ENCODE measurements around the gene ST7.
A peak's percentile ranks its signal among the peaks of the same experiment; 100 is the strongest.
"Not testable (repeated sequence)": the region's sequence is repeated elsewhere in the genome, so short reads cannot be mapped to it uniquely, and the experiment has no call there.

The ST7 gene

DNA sequence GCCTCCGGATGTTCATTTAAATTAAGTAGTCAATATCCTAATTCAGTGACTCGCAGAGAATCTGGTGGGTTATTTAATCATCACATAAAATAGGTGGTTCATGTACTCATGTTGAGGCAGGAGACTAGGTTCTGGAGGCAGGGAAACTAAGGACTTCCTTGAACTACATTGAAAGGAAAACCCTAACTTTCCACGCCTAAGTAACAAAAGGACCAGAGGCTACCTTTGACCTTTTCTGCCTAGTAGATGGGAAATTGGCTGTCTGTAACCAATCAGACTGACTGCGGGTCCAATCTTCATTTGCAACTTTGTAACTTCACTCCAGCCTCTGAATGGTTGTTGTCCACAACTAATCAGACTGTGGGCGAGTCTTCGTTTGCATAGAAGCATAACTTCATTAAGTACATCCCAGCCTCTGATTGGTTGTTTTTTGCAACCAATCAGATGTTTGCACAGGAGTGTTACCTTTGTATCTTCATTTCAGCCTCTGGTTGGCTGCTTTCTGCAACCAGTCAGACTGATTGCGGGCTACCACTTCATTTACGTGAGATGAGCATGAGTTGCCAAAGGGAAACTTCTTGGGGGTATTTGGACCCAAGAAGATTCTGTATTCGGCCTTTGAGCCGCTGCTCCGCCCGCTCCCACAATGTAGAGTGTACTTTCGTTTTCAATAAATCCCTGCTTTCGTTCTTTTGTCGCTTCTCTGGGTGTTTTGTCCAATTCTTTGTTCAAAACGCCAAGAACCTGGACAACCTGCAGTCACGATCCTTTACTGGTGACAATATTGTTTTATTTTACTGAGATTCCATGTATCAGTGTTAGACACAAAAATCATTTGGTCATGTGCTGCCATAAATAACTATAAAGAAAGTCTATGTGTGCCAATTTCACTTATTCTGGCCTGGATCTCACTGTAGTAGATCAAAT lies 1.7 kb upstream of the ST7 start:
- DNase-seq = no peak

DNA sequence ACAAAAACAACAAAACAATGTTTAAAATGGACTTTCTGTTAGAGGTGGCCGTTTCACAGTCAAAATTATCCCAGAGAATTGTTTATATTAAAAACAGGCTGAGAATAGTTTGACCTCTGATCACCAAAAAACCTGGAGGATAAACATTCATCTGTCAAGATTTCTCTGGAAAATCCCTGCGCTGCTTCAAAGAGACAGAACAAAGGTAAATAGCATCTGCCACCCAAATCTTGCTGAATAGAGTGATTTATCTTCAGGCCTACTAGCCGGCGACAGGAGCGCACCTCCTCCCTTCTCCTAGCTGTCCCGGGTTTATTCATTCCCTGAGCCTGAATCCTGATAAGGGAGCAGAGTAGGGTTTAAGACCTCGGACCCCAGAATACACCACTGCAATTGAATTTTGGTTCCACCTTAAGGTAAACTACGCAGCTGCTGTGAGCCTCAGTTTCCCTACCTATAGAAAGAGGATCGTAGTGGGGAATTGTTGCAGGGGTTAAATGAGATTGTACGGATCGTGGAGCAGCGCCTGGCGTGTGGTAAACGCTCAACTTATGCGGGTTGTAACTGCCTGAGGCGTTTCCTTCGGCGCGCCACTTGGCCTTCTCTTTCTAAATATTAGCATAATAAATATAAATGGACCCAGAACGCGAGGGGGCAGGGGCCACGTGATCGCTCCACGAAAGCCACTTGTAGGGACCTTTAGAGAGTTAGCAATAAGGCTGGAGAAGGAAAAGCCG lies 498 bp upstream of the ST7 start:
- DNase-seq = no peak

DNA sequence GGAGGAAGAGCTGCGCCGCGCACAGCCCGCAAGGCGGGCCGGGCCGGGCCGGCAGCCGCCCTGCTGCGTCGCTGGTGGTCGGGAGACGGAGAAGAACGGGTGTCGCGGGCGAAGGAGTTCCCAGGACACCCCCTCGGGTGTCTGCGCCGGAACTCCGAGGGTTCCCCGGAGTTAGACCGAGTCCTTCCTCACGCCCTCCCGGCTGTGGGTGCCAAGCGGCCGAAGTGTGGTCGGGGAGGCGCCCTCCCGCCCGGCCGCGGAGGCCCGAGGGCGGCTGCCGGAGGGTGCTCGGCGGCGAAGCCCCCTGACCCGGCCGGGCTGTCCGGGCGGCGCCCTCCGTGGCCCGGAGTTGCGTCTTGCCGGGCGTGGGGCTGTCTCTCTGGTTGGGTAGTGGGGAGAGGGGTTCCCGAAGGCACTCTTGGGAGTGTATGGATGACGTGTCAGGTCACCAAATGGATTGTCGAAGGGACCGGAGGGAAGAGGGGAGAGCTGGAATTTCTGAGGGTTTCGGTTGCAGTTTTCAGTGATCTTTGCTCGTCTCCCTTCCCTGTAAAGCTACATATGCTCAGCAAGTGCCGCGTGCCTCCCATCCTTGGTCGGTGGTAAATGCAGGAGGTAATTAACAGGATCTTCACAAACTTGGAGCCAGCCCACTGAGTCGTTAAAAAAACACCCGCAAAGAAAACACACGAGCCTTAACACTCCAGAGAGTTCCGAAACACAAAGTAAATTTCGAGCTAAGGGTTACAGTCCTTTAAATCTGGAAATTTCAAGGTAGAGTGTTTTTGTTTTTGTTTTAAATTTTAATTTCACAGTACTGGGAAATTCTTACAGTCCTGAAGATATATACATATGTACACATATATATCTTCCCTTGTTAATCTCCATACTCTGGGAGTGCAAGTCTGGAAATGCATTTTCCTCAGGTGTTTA lies 871 bp downstream of the ST7 start:
- DNase-seq = peak; percentile 63

GRCh38 chr7:116955340-116955739 lies 2.0 kb downstream of the ST7 start:
- DNase-seq = no peak

DNA sequence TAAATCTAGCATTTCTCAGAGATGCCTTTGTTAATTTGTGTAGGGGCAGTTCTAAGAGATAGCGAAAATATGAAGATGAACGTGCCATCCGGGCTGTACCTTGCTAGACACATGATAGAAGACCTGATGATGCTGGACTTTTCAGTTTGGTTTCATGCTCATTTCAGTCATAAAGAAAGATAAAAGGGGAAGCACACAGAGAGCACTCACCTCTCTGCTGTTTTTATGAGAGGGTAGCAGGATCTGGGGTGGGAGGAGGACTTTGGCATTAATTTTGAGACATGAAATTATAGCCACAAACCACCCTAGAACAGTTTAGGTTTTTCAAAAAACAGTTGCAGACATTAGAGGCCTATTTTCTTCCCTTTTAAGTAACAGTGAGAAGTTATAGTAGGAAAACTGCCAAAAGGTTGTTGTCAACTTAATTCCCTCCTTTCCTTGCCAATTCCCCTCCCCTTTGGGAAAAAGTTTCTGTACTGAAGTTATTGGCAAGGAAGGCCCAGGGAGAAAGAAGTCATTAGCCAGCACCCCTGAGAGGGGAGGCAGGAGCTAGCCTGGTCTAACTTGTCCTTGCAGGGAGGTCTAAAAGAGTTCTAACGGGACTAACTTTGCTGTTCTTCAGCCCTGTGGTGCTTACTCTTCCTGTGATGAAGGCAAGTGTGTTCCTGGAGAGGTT lies 2.6 kb downstream of the ST7 start:
- DNase-seq = no peak

- DNase-seq = no peak
Observed at GRCh38 chr7:116956477-116956804, 3.1 kb downstream of the ST7 start.

- no peak for DNase-seq
Observed at GRCh38 chr7:116957874-116958273, 4.6 kb downstream of the ST7 start.

DNA sequence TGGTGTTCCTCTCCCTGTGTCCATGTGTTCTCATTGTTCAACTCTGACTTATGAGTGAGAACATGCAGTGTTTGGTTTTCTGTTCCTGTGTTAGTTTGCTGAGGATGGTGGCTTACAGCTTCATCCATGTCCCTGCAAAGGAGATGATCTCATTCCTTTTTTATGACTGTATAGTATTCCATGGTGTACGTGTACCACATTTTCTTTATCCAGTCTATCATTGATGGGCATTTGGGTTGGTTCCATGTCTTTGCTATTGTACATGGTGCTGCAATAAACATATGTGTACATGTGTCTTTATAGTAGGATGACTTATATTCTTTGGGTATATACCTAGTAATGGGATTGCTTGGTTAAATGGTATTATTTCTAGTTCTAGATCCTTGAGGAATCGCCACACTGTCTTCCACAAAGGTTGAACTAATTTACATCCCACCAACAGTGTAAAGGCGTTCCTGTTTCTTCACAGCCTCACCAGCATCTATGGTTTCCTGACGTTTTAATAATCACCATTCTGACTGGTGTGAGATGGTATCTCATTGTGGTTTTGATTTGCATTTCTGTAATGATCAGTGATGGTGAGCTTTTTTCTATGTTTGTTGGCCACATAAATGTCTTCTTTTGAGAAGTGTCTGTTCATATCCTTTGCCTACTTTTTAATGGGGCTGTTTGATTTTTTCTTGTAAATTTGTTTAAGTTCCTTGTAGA lies 8.8 kb downstream of the ST7 start:
- DNase-seq = not testable (repeated sequence)

- no peak for DNase-seq
Observed at GRCh38 chr7:116963234-116963633, 9.9 kb downstream of the ST7 start.

DNA sequence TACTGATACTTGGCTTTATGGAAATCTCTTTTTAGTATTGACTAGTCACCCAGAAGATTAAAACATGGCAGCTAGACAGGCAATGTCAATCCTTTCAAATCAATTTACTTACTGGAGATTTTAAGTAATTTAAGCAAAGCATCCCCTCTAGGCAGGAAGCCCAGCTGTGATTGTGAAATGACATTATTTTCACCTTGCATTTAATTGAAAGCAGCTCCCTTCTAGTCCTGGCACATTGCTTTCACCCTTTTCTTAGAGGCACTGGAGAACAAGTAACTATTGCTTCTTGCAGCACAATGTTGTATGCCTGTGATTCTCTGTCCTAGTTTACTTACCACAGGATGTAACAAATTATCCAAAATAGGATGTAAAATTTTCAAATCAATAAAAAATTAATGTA lies 13.3 kb downstream of the ST7 start:
- DNase-seq = no peak

- DNase-seq = no peak
Observed at GRCh38 chr7:116967254-116967922, 14.1 kb downstream of the ST7 start.

DNA sequence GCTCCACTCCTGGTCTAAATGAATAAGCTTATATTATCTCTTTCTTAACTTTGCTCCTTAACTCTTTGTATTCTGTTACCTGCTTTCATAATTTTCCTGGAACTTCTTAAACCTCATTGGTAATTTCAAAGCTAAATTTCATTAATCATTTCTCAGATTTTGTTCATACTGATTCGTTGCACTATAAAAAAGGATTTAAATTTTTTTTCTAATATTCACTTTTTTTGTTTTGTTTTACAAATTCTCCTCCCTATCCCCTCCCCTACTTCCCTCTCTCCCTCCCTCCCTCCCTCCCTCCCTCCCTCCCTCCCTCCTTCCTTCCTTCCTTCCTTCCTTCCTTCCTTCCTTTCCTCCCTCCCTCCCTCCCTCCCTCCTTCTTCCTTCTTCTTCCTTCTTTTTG lies 14.7 kb downstream of the ST7 start:
- DNase-seq = no peak

DNA sequence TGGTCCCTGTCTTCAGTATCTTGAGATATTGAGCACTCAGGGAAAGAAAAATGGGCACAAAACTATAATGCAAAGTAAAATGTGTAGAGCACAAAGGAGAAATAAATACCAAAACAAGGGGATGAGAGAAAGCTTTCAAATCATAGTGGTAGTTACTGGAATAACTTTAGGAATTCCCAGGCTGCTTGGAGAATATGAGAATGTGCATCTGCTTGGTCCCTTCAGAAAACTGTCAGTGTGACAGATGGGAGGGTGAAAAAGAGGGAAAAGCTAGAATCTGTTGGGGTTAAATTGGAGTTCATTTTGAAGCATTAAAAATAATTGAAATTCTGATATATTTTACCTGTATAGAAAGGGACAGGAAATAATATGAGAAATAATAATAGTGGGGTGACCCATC lies 15.3 kb downstream of the ST7 start:
- no peak for DNase-seq

GRCh38 chr7:116969371-116969902 lies 16.1 kb downstream of the ST7 start:
- no peak for DNase-seq

- DNase-seq = no peak
Observed at GRCh38 chr7:116970238-116970910, 17.1 kb downstream of the ST7 start.

GRCh38 chr7:116971153-116971552 lies 17.9 kb downstream of the ST7 start:
- not testable (repeated sequence) for DNase-seq

GRCh38 chr7:116971869-116972268 lies 18.6 kb downstream of the ST7 start:
- no peak for DNase-seq

DNA sequence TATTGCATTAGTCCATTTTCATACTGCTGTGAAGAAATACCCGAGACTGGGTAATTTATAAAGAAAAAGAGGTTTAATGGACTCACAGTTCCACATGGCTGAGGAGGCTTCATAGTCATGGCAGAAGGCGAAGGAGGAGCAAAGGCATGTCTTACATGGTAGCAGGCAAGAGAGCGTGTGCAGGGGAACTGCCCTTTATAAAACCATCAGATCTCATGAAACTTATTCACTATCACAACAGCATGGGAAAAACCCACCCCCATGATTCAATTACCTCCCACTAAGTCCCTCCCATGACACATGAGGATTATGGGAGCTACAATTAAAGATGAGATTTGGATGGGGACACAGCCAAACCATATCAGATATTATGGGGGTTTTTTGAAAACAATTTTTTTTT lies 21.7 kb downstream of the ST7 start:
- DNase-seq = not testable (repeated sequence)

GRCh38 chr7:116977172-116977571 lies 23.9 kb downstream of the ST7 start:
- no peak for DNase-seq

DNA sequence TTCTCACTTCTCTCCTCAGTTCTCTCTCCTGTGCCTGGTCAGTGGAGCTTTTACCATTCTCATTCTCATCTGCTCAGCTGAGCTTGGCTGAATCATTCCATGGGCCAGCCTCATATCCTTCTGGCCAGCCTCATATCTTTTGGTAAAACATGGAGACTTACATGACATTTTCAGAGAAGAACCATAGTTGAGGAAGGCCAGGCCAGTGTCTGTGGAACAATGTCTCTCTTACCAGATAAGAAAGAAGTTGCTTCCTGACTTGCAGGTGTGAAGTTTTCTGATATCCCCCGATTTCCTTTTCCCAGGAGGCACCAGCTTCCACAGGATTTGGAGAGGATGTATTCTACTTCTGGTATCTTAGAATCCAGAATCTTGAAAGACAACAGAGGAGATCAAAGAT lies 24.7 kb downstream of the ST7 start:
- no peak for DNase-seq

DNA sequence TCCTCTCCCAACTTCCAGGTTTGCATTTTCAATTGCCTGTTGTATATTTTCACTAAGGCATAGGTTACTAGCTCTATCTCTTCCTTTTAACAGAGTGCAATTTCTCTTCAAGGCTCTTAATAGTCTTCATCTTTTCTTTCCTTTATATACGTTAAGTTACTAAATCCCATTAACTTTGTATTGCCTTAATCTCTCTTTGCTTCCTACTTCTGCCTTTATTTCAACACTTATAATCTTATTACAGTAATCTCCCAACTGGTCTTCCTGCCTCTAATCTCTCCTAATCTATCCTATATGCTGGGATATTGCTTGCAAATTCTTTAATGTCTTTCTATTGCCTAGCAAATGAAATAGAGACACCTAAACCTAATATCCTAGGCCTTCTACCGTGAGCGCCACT lies 26.1 kb downstream of the ST7 start:
- DNase-seq = no peak
